Naive B cell (primary cell): ENCODE measurements around the gene HSF2BP. TPM values are rescaled to one million over a fixed set of nuclear protein-coding genes. Genes with fewer than 3 reads are reported as not detected.
"Not testable (repeated sequence)": the region's sequence is repeated elsewhere in the genome, so short reads cannot be mapped to it uniquely, and the experiment has no call there.

Experiments used
- ATAC-seq, 2 donors: fragments of 150-1000 bp; cut with Tn5 transposase; 2 replicates each; pipeline ENCODE4 v1.10.0; 2021; ENCODE audit warnings: low read depth in 2 of 2, mild to moderate bottlenecking in 2 of 2, moderate library complexity in 2 of 2
- DNase-seq: peaks from one replicate; pipeline ENCODE4 v3.0.0; 2022
- H3K27ac Mint-ChIP-seq, 6 donors: one replicate each; pipeline ENCODE4 v1.8.0; 2020 to 2022; ENCODE audit warnings: mild to moderate bottlenecking in 6 of 6, mixed read lengths in 6 of 6, moderate library complexity in 5 of 6, inconsistent platforms in 2 of 6
- H3K27me3 Mint-ChIP-seq, 3 donors: one replicate each; pipeline ENCODE4 v1.8.0; 2021 to 2022; ENCODE audit warnings: mixed read lengths in 3 of 3, mild to moderate bottlenecking in 1 of 3
- H3K36me3 Mint-ChIP-seq, 2 donors: one replicate each; pipeline ENCODE4 v1.8.0; 2020 to 2022; ENCODE audit warnings: mixed read lengths in 2 of 2, inconsistent platforms in 1 of 2, mild to moderate bottlenecking in 1 of 2
- H3K4me1 Mint-ChIP-seq, 3 donors: one replicate each; pipeline ENCODE4 v1.8.0; 2020 to 2022; ENCODE audit warnings: mixed read lengths in 3 of 3, inconsistent platforms in 1 of 3, mild to moderate bottlenecking in 1 of 3, moderate library complexity in 1 of 3
- H3K4me3 Mint-ChIP-seq, 8 donors: one replicate each; pipeline ENCODE4 v1.8.0; 2020 to 2022; ENCODE audit warnings: mild to moderate bottlenecking in 8 of 8, mixed read lengths in 8 of 8, moderate library complexity in 8 of 8, inconsistent platforms in 2 of 8
- H3K9me3 Mint-ChIP-seq, 7 donors: one replicate each; pipeline ENCODE4 v1.8.0; 2020 to 2022; ENCODE audit warnings: mixed read lengths in 7 of 7, mild to moderate bottlenecking in 5 of 7, inconsistent platforms in 2 of 7, moderate library complexity in 1 of 7
- polyA plus RNA-seq, 6 donors: library from polyadenylated mRNA; unstranded; fragments of 300-500 nt; fragmentation: Illumina TruSeq; gene quantifications; one replicate each; pipeline ENCODE4 v1.2.3, GENCODE V29; 2021; ENCODE audit warnings: low read depth in 6 of 6

HSF2BP gene
- polyA plus RNA-seq, 6 donors from 2014 or later, result 0.13 to 1.2 (median 0.49) TPM; not detected in 2

GRCh38 chr21:43693981-43694380 is 34.7 kb upstream of the HSF2BP start:
- peak overlapping the region in 1 of 8 donors; percentile 44 for H3K4me3 Mint-ChIP-seq
- H3K27me3 Mint-ChIP-seq, result no peaks in the 10 kb centered on the region
- ATAC-seq, result no peak
- peaks cover 0 to 2% (median 0%) of the 10 kb centered on the region in 3 donors for H3K4me1 Mint-ChIP-seq
- H3K9me3 Mint-ChIP-seq, result no peaks in the 10 kb centered on the region
- peaks cover 8 to 18% of the 10 kb centered on the region in 2 donors for H3K36me3 Mint-ChIP-seq
- DNase-seq, result no peak
- no peak overlapping the region for H3K27ac Mint-ChIP-seq

- no peaks in the 10 kb centered on the region for H3K9me3 Mint-ChIP-seq
- no peak overlapping the region for H3K27ac Mint-ChIP-seq
- peaks cover 8 to 18% of the 10 kb centered on the region in 2 donors for H3K36me3 Mint-ChIP-seq
- no peaks in the 10 kb centered on the region for H3K27me3 Mint-ChIP-seq
- H3K4me1 Mint-ChIP-seq, result peaks cover 7 to 9% (median 8%) of the 10 kb centered on the region in 3 donors
- no peak overlapping the region for H3K4me3 Mint-ChIP-seq
- no peak for DNase-seq
- ATAC-seq, result no peak
Measured at GRCh38 chr21:43692949-43693348, 33.7 kb upstream of the HSF2BP start.

GRCh38 chr21:43691801-43692200 is 32.5 kb upstream of the HSF2BP start:
- Mint-ChIP-seq H3K4me1 (peaks cover 12 to 18% (median 15%) of the 10 kb centered on the region in 3 donors), H3K9me3 (no peaks in the 10 kb centered on the region), H3K27me3 (no peaks in the 10 kb centered on the region), H3K4me3 (no peak overlapping the region), H3K36me3 (peaks cover 16 to 19% of the 10 kb centered on the region in 2 donors), H3K27ac (no peak overlapping the region)
- DNase-seq (no peak), ATAC-seq (no peak)

- Mint-ChIP-seq H3K36me3 (peaks cover 16 to 23% of the 10 kb centered on the region in 2 donors), H3K27ac (peak overlapping the region in 2 of 6 donors; percentile 24 to 53)
Measured at GRCh38 chr21:43691086-43691795, 32.0 kb upstream of the HSF2BP start.

GRCh38 chr21:43690346-43690745 is 31.1 kb upstream of the HSF2BP start:
- Mint-ChIP-seq H3K27ac (no peak overlapping the region), H3K9me3 (no peaks in the 10 kb centered on the region), H3K4me3 (no peak overlapping the region), H3K4me1 (peaks cover 12 to 18% (median 15%) of the 10 kb centered on the region in 3 donors), H3K27me3 (no peaks in the 10 kb centered on the region), H3K36me3 (peaks cover 16 to 22% of the 10 kb centered on the region in 2 donors)
- DNase-seq (no peak), ATAC-seq (no peak)

More at GRCh38 chr21:43691086-43691795, 32.0 kb upstream of the HSF2BP start:
- Mint-ChIP-seq H3K27me3 (no peaks in the 10 kb centered on the region), H3K9me3 (no peaks in the 10 kb centered on the region), H3K4me1 (peaks cover 12 to 18% (median 15%) of the 10 kb centered on the region in 3 donors), H3K4me3 (no peak overlapping the region)
- no peak for DNase-seq
- ATAC-seq, result no peak

GRCh38 chr21:43689556-43690337 is 30.5 kb upstream of the HSF2BP start:
- Mint-ChIP-seq H3K27ac (peak overlapping the region in 1 of 6 donors; percentile 47), H3K27me3 (no peaks in the 10 kb centered on the region), H3K4me1 (peaks cover 12 to 18% (median 15%) of the 10 kb centered on the region in 3 donors), H3K4me3 (peak overlapping the region in 1 of 8 donors; percentile 9), H3K9me3 (no peaks in the 10 kb centered on the region), H3K36me3 (peaks cover 16 to 18% of the 10 kb centered on the region in 2 donors)
- DNase-seq (no peak), ATAC-seq (no peak)

- DNase-seq (no peak), ATAC-seq (no peak)
- no peaks in the 10 kb centered on the region for H3K27me3 Mint-ChIP-seq
- H3K36me3 Mint-ChIP-seq, result peaks cover 14 to 17% of the 10 kb centered on the region in 2 donors
- peak overlapping the region in 4 of 6 donors; percentile 7 to 93 (median 64) for H3K27ac Mint-ChIP-seq
- H3K4me1 Mint-ChIP-seq, result peaks cover 12 to 18% (median 15%) of the 10 kb centered on the region in 3 donors
- peak overlapping the region in 2 of 8 donors; percentile 16 to 33 for H3K4me3 Mint-ChIP-seq
- no peaks in the 10 kb centered on the region for H3K9me3 Mint-ChIP-seq
Measured at GRCh38 chr21:43688906-43689305, 29.6 kb upstream of the HSF2BP start.

- H3K4me3 Mint-ChIP-seq, result peak overlapping the region in 6 of 8 donors; percentile 33 to 70 (median 49)
Measured at GRCh38 chr21:43687566-43688399, 28.5 kb upstream of the HSF2BP start.

GRCh38 chr21:43686811-43687565 is 27.7 kb upstream of the HSF2BP start:
- peak overlapping the region in 3 of 8 donors; percentile 47 to 62 (median 49) for H3K4me3 Mint-ChIP-seq
- ATAC-seq (no peak), DNase-seq (no peak)
- no peaks in the 10 kb centered on the region for H3K27me3 Mint-ChIP-seq
- H3K36me3 Mint-ChIP-seq, result peaks cover 19 to 20% of the 10 kb centered on the region in 2 donors
- peaks cover 12 to 18% (median 15%) of the 10 kb centered on the region in 3 donors for H3K4me1 Mint-ChIP-seq
- H3K27ac Mint-ChIP-seq, result peak overlapping the region in 5 of 6 donors; percentile 83 to 97 (median 84)
- no peaks in the 10 kb centered on the region for H3K9me3 Mint-ChIP-seq

More at GRCh38 chr21:43687566-43688399, 28.5 kb upstream of the HSF2BP start:
- no peaks in the 10 kb centered on the region for H3K9me3 Mint-ChIP-seq
- ATAC-seq, result peak; percentile 89 to 94
- no peaks in the 10 kb centered on the region for H3K27me3 Mint-ChIP-seq
- H3K4me1 Mint-ChIP-seq, result peaks cover 12 to 18% (median 15%) of the 10 kb centered on the region in 3 donors
- peaks cover 14% of the 10 kb centered on the region in 2 donors for H3K36me3 Mint-ChIP-seq
- peak; percentile 69 for DNase-seq
- H3K27ac Mint-ChIP-seq, result peak overlapping the region; percentile 81 to 97 (median 88)

- peak overlapping the region in 1 of 6 donors; percentile 76 for H3K27ac Mint-ChIP-seq
- H3K9me3 Mint-ChIP-seq, result no peaks in the 10 kb centered on the region
- H3K36me3 Mint-ChIP-seq, result peaks cover 20 to 29% of the 10 kb centered on the region in 2 donors
- no peak overlapping the region for H3K4me3 Mint-ChIP-seq
- DNase-seq (no peak), ATAC-seq (no peak)
- no peaks in the 10 kb centered on the region for H3K27me3 Mint-ChIP-seq
- H3K4me1 Mint-ChIP-seq, result peaks cover 12 to 24% (median 15%) of the 10 kb centered on the region in 3 donors
Measured at GRCh38 chr21:43684424-43684823, 25.1 kb upstream of the HSF2BP start.

GRCh38 chr21:43681650-43682049 is 22.4 kb upstream of the HSF2BP start:
- no peak overlapping the region for H3K4me3 Mint-ChIP-seq
- H3K27ac Mint-ChIP-seq, result peak overlapping the region in 1 of 6 donors; percentile 52
- no peak for ATAC-seq
- H3K27me3 Mint-ChIP-seq, result no peaks in the 10 kb centered on the region
- H3K36me3 Mint-ChIP-seq, result peaks cover 14 to 32% of the 10 kb centered on the region in 2 donors
- no peak for DNase-seq
- no peaks in the 10 kb centered on the region for H3K9me3 Mint-ChIP-seq
- H3K4me1 Mint-ChIP-seq, result peaks cover 0 to 6% (median 2%) of the 10 kb centered on the region in 3 donors

- H3K27ac Mint-ChIP-seq, DNase-seq, H3K4me3 Mint-ChIP-seq, ATAC-seq, H3K27me3 Mint-ChIP-seq, H3K4me1 Mint-ChIP-seq, H3K9me3 Mint-ChIP-seq: not testable (repeated sequence)
- peaks cover 11 to 32% of the 10 kb centered on the region in 2 donors for H3K36me3 Mint-ChIP-seq
Measured at GRCh38 chr21:43680421-43680820, 21.1 kb upstream of the HSF2BP start.
